Kidney glomerular epithelial cell (primary cell): ENCODE measurements around the gene TOP3B.
"Not testable (repeated sequence)": the region's sequence is repeated elsewhere in the genome, so short reads cannot be mapped to it uniquely, and the experiment has no call there.

Source experiments
- DNase-seq: peaks from one replicate; lab custom pipeline; 2025; lab: John Stamatoyannopoulos, UW

The TOP3B gene

DNA sequence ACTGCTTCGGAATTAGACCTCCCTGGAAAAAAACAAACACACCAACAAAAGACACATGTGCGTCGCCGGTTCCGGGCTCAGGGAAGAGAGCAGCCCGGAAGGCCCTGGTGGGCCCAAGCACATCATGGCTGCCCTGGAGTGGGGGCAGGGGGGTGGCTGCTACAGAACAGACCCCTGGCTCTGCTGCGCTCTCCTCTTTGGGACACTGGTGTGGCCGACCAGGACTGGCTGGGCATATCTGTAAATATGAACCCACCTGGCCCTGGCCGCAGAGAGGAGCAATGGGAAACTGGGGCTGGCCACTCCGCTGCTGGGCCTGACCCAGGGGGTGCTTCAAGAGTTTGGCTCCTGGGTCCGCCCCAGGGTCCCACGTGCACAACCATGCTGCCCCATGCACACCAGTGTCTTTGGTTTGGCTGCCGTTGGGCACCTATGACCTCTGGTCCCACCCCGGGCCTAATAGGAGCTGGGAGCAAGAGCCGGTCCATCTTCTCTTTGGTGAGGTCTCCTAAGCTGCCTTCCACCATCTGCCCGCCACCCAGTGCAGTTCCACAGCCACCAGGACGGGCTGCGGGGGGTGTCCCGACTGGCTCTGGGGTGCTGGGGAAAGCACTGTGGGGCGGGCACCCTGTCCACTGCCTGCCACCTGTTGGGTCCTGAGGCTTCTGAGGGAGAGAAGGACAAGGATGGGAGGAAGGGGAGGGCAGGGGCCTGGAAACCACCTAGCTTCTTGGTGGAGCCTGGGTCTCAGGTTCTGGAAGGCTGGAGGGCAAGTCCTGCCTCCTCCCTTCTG, 60.0 kb downstream of the TOP3B start:
- DNase-seq = no peak

DNA sequence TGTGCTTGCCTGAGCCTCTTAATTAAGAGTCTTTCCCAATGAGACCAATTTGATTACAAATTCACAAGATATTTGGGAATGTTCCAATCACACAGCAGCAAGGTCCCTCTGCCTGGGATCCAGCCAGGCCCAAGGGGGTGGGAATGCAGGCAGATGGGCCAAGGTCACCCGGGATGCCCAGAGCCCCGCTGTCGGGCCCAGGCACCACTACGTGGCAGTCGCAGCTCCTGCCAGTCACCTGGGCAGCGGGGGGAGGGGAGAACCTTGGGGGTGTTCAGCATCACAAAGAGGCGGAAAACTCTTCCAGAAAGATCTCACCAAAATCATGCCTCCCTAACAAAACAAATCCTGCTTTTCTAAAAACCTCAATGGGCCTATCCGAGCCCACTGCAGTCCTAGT, 60.9 kb downstream of the TOP3B start:
- no peak for DNase-seq

DNA sequence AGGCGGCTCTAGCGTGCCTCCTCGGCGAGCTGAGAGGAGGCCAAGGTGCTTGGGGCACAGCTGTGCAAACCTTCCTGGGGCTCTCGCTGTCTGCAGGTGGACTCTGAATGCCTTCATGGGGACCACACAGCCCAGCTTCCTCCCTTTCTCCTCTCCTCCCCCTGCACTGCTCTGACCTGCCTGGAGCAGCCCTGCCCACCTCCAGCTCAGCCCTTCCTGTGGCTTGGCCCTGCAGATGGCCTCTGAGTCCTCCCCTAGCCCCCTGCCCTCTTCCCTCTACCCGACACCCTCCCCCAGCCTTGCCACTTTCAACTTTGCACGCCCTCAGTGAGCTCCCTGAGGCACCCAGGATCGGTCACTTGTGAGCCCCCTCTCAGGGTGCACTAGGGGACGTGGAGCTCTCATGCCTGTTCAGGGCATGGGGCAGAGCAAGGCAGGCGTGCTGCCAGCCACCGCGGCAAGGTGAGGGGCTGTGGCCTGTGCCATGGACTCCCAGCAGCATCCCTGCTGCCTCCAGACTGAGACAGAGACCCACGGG, 61.3 kb downstream of the TOP3B start:
- DNase-seq = no peak

DNA sequence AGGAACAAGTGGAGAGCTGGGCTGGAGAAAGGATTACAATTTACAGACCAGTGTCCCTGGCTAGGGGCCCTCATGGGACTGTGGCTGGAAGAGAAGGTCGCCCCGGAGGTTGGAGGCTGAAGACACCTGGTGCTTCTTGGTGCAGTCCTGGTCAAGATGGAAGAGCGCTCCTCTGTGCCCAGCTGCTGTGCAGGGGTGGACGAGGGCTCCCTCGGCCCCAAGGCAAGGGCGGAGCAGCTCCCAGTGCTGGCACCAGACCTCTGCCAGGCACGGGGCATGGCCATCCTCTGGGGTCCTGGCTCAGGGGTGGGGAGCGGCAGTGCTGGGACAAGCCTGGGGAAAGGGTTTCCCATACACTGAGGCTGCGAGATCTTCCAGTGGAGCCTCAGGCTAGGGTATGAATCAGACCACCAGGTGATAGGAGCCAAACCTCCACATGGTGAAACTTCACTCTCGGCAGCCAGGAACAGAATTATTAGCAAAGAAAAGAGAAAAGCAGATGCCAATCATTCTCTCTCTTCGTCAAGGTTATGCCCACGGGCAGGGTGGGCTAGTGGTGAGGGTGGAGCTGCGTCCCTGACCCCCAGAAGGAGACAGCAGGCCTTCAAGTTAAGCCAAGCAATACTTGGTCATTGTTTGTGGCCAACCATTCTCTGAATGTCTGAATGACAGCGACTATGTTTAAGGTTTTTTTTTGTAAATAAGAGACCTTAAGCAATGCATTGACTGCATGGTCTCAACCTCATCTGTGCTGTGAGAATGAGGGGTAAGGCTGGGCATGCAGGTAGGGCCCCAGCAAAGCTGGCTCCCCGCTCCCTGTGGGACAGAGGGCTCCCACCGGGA, 62.0 kb downstream of the TOP3B start:
- DNase-seq = no peak

DNA sequence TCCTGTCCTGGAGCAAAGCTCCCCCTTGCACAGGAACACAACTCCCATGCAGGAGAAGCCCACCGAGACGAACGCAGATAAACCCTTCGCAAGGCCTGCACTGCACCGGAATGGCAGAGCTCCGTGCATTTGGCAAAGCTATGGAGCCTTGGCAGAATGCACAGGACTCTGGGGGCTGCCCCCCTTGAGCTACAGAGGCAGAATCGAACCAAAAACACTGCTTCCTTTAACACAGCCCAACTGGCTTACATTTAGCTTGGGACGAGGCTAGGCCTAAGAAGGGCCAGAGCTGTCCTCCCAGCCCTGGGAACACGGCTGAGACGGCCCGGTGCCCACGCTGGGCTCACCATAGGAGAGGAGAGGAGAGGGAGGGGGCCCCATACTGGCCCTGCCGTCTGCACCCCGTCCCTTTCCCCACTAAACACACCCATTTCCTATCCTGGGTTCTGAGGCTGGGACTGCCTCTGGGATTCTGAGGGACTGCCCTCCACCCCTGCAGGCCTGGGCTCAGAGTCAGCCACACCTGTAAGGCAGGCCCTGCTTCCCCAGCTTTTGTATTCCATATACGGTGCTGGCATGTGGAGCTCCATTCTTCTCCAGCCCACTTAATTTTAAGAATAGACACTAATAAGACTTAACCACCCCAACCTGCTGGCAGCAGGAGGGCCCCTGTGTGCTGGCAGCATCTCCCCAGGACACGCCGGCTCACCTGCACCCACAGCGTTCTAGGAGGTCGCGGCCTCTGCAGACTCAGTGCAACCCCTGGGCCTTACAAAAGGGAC, 62.9 kb downstream of the TOP3B start:
- DNase-seq = no peak

DNA sequence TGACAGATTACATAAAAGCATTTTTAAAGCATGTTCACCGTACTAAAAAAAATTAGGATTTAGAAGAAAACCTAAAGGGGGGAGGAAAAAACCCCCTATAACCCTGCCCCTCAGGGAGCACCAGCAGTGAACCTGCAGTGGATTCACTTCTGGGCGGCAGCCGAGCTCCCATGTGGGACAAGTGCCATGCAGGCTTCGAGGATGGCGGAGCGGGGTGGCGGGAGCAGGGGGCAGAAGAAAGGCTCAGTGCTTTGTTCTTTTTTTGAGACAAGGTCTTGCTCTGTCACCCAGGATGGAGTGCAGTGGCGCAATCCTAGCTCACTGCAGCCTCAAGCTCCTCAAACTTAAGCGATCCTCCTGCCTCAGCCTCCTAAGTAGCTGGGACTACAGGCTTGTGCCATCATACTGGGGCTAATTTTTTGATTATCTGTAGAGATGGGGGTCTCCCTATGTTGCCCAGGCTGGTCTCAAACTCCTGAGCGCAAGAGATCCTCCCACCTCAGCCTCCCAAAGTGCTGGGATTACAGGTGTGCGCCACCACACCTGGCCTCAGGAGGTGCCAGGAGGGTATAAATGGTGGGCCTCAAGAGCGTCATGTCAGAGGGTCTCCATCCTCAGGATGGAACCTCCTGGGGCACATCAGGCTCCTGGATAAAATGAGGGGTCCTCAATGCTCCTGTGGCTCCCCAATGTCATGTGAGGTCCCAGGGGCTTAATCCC, 64.0 kb downstream of the TOP3B start:
- no peak for DNase-seq

DNA sequence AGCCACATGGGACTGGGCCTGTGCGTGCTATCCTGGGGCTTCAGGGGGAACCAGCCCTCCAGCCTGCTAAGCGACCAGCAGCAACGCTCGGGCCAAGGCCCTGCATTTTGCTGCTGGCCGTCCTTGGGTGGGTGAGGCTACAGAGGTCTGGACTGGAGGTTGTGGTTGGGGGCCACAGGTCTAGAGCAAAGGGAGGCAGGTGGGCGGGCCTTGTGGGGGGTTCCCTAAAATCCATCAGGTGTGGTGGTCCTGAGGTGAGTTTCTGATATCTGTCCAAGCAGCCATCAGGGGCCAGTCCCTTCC, 64.7 kb downstream of the TOP3B start:
- DNase-seq = no peak

DNA sequence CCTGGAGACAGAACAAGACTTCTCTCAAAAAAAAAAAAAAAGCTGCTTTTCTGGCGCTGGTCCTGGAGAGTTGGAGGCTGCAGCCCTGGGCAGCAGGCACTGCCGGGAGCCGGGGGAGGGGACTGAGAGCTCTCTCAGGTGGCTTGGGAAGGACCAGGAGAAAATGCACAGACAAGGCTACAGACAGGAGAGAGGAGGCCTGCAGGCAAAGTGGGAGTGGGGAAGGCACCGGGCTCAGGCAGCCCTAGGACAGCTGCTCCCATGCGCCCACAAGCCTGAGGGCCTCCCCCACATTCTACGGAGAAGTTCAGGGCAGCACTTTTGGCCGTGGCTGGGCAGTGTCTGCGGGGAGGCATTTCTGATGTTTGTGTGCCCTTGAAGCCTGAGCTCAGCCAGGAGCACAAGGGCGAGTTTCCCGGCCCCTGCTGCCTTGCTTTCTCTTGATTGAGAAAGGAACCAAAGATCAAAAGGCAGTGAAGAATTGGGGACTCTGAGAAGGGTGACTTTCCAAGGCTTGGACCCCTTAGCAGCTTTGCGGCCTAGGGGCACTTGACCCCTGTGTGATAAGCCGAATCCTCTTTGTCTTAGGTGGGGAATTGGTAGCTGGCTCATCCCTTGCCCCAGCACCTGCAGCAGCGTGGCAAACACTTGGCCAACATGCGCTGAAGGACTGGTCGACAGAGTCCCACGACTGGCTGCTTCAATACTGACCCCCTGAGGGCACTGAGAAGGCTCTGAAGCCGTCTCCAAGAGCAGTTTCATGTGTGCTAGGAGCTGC, 65.2 kb downstream of the TOP3B start:
- DNase-seq = no peak

DNA sequence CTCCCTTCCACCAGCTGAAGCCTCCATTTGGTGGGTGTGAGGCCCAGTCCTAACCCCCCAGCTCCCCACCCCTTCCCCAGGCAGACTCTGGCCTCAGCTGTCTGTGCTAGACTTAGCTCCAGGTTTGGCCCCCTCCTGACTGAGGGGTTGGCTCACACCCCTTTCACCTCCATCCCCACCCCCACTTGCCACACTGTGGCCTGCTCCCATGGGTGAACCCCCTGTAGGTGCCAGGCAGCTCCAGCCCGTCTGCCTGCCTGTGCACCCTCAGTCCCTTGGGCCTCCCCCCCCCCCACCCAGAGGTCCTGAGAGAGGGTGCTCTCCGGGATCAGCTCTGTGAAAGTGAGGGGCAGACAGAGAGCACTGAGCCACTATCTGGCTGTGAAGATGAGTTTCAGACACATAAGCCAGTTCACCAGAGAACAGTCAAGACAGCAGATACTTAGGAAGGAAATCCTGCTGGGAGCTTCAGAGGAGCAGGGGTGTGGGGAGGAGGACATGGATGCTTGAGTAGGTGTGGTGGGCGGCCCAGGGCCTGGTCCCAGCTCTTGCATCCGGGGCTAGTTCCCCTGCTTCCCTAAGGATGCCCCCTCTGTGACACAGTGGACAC, 66.2 kb downstream of the TOP3B start:
- no peak for DNase-seq

DNA sequence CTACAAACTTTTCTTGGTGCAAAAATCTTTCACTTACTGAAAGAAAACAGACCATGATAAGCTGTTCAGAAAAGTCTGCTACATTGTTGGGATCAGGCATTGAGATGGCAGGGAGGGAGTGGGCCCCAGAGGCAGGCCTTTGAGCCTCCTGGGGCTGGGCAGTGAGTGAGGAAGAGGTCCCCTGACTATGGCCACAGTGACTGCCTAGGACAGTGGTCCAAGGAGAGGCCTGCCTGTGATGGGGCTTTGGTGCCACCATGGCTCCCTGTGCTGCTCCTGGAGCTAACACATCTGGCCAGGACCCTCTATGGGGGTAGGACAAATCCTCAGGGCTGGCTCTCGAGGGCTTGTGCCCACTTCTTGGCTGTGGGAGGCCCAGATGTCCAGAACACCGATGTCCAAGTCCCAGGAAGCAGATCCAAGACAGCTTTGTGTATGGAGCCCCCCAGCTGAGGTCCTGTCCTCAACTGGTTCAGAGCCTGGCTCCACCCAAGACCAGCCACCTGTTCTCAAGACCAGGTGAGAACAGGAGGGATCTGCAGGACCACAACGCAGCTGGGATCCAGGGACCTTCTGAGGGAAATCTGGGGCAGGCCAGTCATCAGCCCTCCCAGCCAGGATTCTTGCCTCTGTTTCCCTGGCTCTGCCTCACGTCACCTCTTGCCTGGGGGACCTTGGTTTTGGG, 66.8 kb downstream of the TOP3B start:
- no peak for DNase-seq

DNA sequence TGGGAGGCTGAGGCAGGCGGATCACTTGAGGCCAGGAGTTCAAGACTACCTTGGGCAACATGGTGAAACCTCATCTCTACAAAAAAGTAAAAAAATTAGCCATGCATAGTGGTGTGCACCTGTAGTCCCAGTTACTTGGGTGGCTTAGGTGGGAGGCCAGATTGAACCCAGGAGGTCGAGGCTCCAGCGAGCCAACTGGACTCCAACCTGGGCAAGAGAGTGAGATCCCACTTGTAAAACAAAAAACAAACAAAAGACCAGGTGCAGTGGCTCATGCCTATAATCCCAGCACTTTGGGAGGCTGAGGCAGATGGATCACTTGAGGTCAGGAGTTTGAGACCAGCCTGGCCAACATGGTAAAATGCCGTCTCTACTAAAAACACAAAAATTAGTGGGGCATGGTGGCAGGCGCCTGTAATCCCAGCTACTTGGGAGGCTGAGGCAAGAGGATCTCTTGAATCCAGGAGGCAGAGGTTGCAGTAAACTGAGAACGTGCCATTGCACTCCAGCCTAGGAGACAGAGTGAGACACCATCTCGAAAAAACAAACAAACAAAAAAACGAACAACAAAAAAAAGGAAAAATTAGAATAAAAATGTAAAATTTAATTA, 68.4 kb downstream of the TOP3B start:
- DNase-seq = not testable (repeated sequence)

DNA sequence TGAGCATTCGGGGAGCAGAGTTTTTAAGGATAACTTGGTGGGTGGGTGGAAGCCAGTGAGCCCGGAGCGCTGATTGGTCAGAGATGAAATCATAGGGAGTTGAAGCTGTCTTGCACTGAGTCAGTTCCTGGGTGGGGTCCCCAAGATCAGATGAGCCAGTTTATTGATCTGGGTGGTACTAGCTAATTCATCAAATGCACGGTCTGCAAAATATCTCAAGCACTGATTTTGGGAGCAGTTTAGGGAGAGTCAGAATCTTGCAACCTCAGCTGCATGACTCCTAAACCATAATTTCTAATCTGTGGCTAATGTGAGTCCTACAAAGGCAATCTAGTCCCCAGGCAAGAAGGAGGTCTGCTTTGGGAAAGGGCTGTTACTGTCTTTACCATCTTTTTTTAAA, 72.2 kb downstream of the TOP3B start:
- DNase-seq = not testable (repeated sequence)

DNA sequence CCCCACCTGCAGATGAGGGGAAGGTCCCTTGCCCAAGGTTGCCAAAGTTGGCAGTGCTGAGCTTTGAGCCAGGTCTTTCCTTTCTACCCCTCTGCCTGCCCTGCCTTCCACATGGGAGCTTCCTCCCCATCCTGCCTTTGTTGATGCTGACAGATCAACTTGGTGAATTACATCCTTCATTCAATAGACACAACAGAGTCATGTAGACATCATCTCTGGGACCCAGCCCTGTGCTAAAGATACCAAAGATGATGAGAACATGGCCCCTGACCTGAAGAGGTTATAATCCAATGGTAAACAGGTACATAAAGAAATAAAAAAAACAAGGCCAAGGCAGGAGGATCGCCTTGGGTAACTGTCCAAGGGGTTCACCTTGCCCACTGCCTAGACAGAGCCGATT, 72.7 kb downstream of the TOP3B start:
- DNase-seq = no peak

DNA sequence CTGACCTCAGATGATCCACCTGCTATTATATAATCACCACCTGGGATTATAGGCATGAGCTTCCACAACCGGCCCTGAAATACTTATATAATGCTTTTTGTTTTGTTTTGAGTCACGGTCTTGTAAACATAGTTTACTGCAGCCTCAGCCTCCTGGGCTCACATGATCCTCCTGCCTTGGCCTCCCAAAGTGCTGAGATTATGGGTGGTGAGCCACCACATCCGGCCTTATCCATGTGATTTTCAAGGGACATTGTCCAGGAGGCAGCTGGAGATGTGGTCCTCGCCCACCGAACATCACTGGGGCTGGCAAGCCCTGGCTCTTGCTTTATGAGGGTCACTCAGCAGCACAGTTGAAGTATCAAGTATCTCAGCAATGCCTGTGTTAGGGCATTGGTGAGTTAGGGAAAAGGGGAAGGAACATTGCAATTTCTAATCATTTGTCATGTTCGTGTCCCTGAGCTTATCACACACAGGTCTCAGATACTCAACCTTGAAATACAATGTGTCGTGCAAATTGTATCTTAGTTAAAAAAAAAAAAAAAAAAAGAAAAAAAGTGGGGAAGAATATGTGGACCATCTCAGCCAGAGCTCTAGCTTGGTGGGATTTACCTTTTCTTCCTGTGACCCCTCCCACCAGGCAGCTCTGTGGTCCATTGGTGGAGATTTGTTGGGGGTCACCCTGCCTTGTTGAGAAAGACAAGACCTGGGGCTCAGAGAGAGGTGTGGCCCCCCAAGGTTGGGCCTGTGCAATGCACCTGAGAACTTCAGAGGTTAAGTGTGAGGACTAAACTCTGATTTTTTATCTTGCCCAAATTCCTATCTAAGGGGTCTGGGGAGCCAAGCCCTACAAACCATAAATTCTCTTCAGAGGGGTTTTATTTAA, 74.7 kb downstream of the TOP3B start:
- no peak for DNase-seq
